GM18499 (cell line): ENCODE results near the gene SMURF1.

Experiments
- ATAC-seq: cut with Tn5 transposase; IDR thresholded peaks from one replicate; pipeline ENCODE4 v1.9.1; 2021; ENCODE audit warnings: moderate number of reproducible peaks; ENCODE audit not compliant: insufficient read depth, unreplicated experiment

SMURF1 gene

GRCh38 chr7:99034932-99035722 is 108.8 kb downstream of the SMURF1 start:
- no peak for ATAC-seq

GRCh38 chr7:99033765-99034164 is 110.1 kb downstream of the SMURF1 start:
- no peak for ATAC-seq

- no peak for ATAC-seq
These were observed 111.0 kb downstream of the SMURF1 start for GRCh38 chr7:99032928-99033327.

- ATAC-seq = no peak
These were observed 112.4 kb downstream of the SMURF1 start for GRCh38 chr7:99031496-99031895.

- ATAC-seq = no peak
These were observed 113.0 kb downstream of the SMURF1 start for GRCh38 chr7:99030951-99031350.

- no peak for ATAC-seq
These were observed 113.5 kb downstream of the SMURF1 start for GRCh38 chr7:99030457-99030856.

- ATAC-seq = no peak
These were observed 114.2 kb downstream of the SMURF1 start for GRCh38 chr7:99029466-99030435.

- no peak for ATAC-seq
These were observed 115.5 kb downstream of the SMURF1 start for GRCh38 chr7:99028261-99028973.

- no peak for ATAC-seq
These were observed 116.1 kb downstream of the SMURF1 start for GRCh38 chr7:99027841-99028240.

- no peak for ATAC-seq
These were observed 116.7 kb downstream of the SMURF1 start for GRCh38 chr7:99027241-99027640.

- no peak for ATAC-seq
These were observed 119.8 kb downstream of the SMURF1 start for GRCh38 chr7:99024066-99024465.

GRCh38 chr7:99021941-99022560 is 121.9 kb downstream of the SMURF1 start:
- ATAC-seq = no peak

- no peak for ATAC-seq
These were observed 123.5 kb downstream of the SMURF1 start for GRCh38 chr7:99020413-99020715.

GRCh38 chr7:99019523-99020412 is 124.1 kb downstream of the SMURF1 start:
- no peak for ATAC-seq

- no peak for ATAC-seq
These were observed 127.7 kb downstream of the SMURF1 start for GRCh38 chr7:99016196-99016595.

GRCh38 chr7:99014113-99014985 is 129.6 kb downstream of the SMURF1 start:
- ATAC-seq = no peak

GRCh38 chr7:99013266-99014112 is 130.4 kb downstream of the SMURF1 start:
- ATAC-seq = no peak

- no peak for ATAC-seq
These were observed 131.2 kb downstream of the SMURF1 start for GRCh38 chr7:99012722-99013121.
